Subcutaneous abdominal adipose tissue (tissue), 5 donors: ENCODE data around the gene CENATAC.
"Not testable (repeated sequence)": the region's sequence is repeated elsewhere in the genome, so short reads cannot be mapped to it uniquely, and the experiment has no call there.

Experiments used
- H3K27ac ChIP-seq: one replicate; pipeline ENCODE4 v1.7.0; 2013; ENCODE audit warnings: low read depth, mild to moderate bottlenecking, inconsistent platforms, low read length, moderate library complexity
- H3K27me3 ChIP-seq, 5 donors: one replicate each; pipeline ENCODE4 v1.7.0; 2013; ENCODE audit warnings: low read length in 5 of 5, inconsistent platforms in 1 of 5; ENCODE audit not compliant: control insufficient read depth in 5 of 5, insufficient read depth in 4 of 5
- H3K36me3 ChIP-seq, 5 donors: one replicate each; pipeline ENCODE4 v1.7.0; 2013; ENCODE audit warnings: low read length in 5 of 5; ENCODE audit not compliant: control insufficient read depth in 5 of 5, insufficient read depth in 5 of 5
- H3K4me1 ChIP-seq, 5 donors: one replicate each; pipeline ENCODE4 v1.7.0; 2013; ENCODE audit warnings: low read length in 5 of 5, mild to moderate bottlenecking in 3 of 5, moderate library complexity in 1 of 5; ENCODE audit not compliant: control insufficient read depth in 5 of 5, insufficient read depth in 5 of 5
- H3K4me3 ChIP-seq, 5 donors: one replicate each; pipeline ENCODE4 v1.7.0; 2013; ENCODE audit warnings: low read length in 5 of 5, low read depth in 1 of 5
- H3K9ac ChIP-seq, 5 donors: one replicate each; pipeline ENCODE4 v1.7.0; 2013; ENCODE audit warnings: low read length in 5 of 5, mild to moderate bottlenecking in 4 of 5, moderate library complexity in 3 of 5
- H3K9me3 ChIP-seq, 5 donors: one replicate each; pipeline ENCODE4 v1.7.0; 2013; ENCODE audit warnings: low read length in 5 of 5; ENCODE audit not compliant: control insufficient read depth in 5 of 5
- donor health status: healthy.
- donor health status: healthy.
- donor health status: healthy.
- donor health status: healthy.
- donor health status: healthy.

Gene CENATAC

DNA sequence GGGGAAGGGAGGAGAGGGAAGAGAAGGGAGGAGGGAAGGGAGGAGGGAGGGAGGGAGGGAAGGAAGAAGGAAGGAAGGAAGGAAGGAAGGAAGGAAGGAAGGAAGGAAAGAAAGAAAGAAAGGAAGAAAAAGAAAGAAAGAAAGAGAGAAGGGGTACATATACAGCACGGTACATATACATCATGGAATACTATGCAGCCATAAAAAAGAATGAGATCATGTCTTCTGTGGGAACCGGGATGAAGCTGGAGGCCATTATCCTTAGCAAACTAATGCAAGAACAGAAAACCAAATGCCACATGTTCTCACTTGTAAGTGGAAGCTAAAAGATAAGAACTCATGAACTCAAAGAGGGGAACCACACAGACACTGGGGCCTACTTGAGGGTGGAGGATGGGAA is 28.4 kb upstream of the CENATAC start:
- H3K9ac ChIP-seq, H3K9me3 ChIP-seq, H3K4me1 ChIP-seq, H3K36me3 ChIP-seq, H3K27me3 ChIP-seq, H3K4me3 ChIP-seq, H3K27ac ChIP-seq: not testable (repeated sequence)

GRCh38 chr11:118971646-118972045 is 26.3 kb upstream of the CENATAC start, which contains the start of gene FOXR1:
FOXR1 (plus strand) TSS chr11:118971761; CDS start chr11:118971932, 171 bp downstream.
- Histone ChIP-seq H3K9ac (no peak within 1 kb of the TSS), H3K27ac (no peak within 1 kb of the TSS), H3K4me1 (no peaks in the 10 kb centered on the region), H3K9me3 (no peaks in the 10 kb centered on the region), H3K36me3 (no peaks in the 10 kb centered on the region), H3K27me3 (peaks cover 0 to 6% (median 4%) of the 10 kb centered on the region in 5 donors), H3K4me3 (no peak within 1 kb of the TSS)

GRCh38 chr11:118973985-118974384 is 24.0 kb upstream of the CENATAC start:
- H3K27ac ChIP-seq: no peak overlapping the region
- no peak overlapping the region for H3K4me3 ChIP-seq
- no peaks in the 10 kb centered on the region for H3K4me1 ChIP-seq
- H3K27me3 ChIP-seq: peaks cover 0 to 6% (median 4%) of the 10 kb centered on the region in 5 donors
- H3K9me3 ChIP-seq: no peaks in the 10 kb centered on the region
- H3K9ac ChIP-seq: peak overlapping the region in 1 of 5 donors; percentile 14
- no peaks in the 10 kb centered on the region for H3K36me3 ChIP-seq

- Histone ChIP-seq H3K27me3 (peaks cover 0 to 6% (median 4%) of the 10 kb centered on the region in 5 donors), H3K9ac (no peak overlapping the region), H3K4me1 (peaks cover 3 to 15% (median 12%) of the 10 kb centered on the region in 5 donors), H3K9me3 (no peaks in the 10 kb centered on the region), H3K36me3 (no peaks in the 10 kb centered on the region), H3K27ac (no peak overlapping the region), H3K4me3 (no peak overlapping the region)
Measured at GRCh38 chr11:118975771-118976709, 21.9 kb upstream of the CENATAC start.

- Histone ChIP-seq H3K27ac (no peak overlapping the region), H3K27me3 (peaks cover 0 to 4% (median 0%) of the 10 kb centered on the region in 5 donors), H3K9ac (no peak overlapping the region), H3K4me1 (peaks cover 3 to 15% (median 12%) of the 10 kb centered on the region in 5 donors), H3K9me3 (no peaks in the 10 kb centered on the region), H3K36me3 (no peaks in the 10 kb centered on the region), H3K4me3 (no peak overlapping the region)
Measured at GRCh38 chr11:118979434-118979833, 18.5 kb upstream of the CENATAC start.

GRCh38 chr11:118980191-118980881 is 17.6 kb upstream of the CENATAC start:
- no peak overlapping the region for H3K27ac ChIP-seq
- peak overlapping the region in 3 of 5 donors; percentile 23 to 56 (median 48) for H3K9ac ChIP-seq
- H3K4me3 ChIP-seq: peak overlapping the region; percentile 39 to 56 (median 54)

GRCh38 chr11:118984337-118984736 is 13.6 kb upstream of the CENATAC start:
- H3K36me3 ChIP-seq, H3K9ac ChIP-seq, H3K4me3 ChIP-seq, H3K27ac ChIP-seq, H3K27me3 ChIP-seq, H3K9me3 ChIP-seq: not testable (repeated sequence)
- peaks cover 3 to 15% (median 12%) of the 10 kb centered on the region in 5 donors for H3K4me1 ChIP-seq

More at GRCh38 chr11:118980191-118980881, 17.6 kb upstream of the CENATAC start:
- H3K36me3 ChIP-seq: no peaks in the 10 kb centered on the region
- H3K9me3 ChIP-seq: no peaks in the 10 kb centered on the region
- H3K4me1 ChIP-seq: peaks cover 3 to 15% (median 12%) of the 10 kb centered on the region in 5 donors
- H3K27me3 ChIP-seq: no peaks in the 10 kb centered on the region

GRCh38 chr11:118984825-118985224 is 13.1 kb upstream of the CENATAC start:
- no peak overlapping the region for H3K27ac ChIP-seq
- H3K4me3 ChIP-seq: no peak overlapping the region
- H3K36me3 ChIP-seq: no peaks in the 10 kb centered on the region
- H3K9me3 ChIP-seq: no peaks in the 10 kb centered on the region
- H3K9ac ChIP-seq: no peak overlapping the region
- peaks cover 3 to 12% (median 11%) of the 10 kb centered on the region in 5 donors for H3K4me1 ChIP-seq
- no peaks in the 10 kb centered on the region for H3K27me3 ChIP-seq

DNA sequence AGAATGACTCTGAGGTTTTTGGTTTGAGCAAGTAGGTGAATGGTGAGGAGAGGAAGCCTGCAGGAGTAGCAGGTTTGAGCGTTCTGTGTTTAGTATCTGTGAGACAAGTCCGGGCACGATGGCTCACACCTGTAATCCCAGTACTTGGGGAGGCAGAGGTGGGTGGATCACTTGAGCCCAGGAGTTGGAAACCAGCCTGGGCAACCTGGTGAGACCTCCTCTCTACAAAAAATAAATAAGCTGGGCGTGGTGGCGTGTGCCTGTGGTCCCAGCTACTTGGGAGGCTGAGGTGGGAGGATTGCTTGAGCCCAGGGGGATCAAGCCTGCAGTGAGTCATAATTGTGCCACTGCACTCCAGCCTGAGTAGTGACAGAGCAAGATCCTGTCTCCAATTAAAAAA is 9.7 kb upstream of the CENATAC start:
- Histone ChIP-seq H3K4me1 (no peaks in the 10 kb centered on the region), H3K36me3 (no peaks in the 10 kb centered on the region), H3K27me3 (no peaks in the 10 kb centered on the region), H3K27ac (no peak overlapping the region), H3K9ac (no peak overlapping the region), H3K4me3 (no peak overlapping the region), H3K9me3 (no peaks in the 10 kb centered on the region)

DNA sequence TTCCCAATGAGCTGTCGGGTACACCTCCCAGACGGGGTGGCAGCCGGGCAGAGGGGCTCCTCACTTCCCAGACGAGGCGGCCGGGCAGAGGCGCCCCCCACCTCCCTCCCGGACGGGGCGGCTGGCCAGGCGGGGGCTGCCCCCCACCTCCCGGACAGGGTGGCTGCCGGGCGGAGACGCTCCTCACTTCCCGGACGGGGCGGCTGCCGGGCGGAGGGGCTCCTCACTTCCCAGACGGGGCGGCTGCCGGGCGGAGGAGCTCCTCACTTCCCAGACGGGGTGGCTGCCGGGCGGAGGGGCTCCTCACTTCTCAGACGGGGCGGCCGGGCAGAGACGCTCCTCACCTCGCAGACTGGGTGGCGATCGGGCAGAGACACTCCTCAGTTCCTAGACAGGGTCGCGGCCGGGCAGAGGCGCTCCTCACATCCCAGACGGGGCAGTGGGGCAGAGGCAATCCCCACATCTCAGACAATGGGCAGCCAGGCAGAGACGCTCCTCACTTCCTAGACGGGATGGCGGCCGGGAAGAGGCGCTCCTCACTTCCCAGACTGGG is 6.4 kb upstream of the CENATAC start:
- H3K4me1 ChIP-seq, H3K27me3 ChIP-seq, H3K4me3 ChIP-seq: not testable (repeated sequence)

More for the DNA sequence above, 6.4 kb upstream of the CENATAC start:
- not testable (repeated sequence) for H3K9me3 ChIP-seq, H3K36me3 ChIP-seq, H3K27ac ChIP-seq, H3K9ac ChIP-seq
